ENCODE results near the gene RYR3. TPM values are rescaled to one million over a fixed set of nuclear protein-coding genes. Genes with fewer than 3 reads are reported as not detected.

The RYR3 gene
- total RNA-seq, 1 experiment from 2014 or later, result not detected

GRCh38 chr15:33476908-33477307, 166.1 kb downstream of the RYR3 start:
- CTCF ChIA-PET, result no interaction called here
- intact Hi-C loops (cut with micrococcal nuclease), result no loop called here

GRCh38 chr15:33489335-33489734, 178.6 kb downstream of the RYR3 start:
- no TSS peak for BruUV-seq (replicated peaks)
- Mint-ChIP-seq H3K4me3 (ENCODE audit: unreplicated experiment) (no peak overlapping the region), H3K27me3 (ENCODE audit: insufficient read depth, unreplicated experiment) (peaks cover 31% of the 10 kb centered on the region), H3K36me3 (ENCODE audit: insufficient read depth, unreplicated experiment) (no peaks in the 10 kb centered on the region), H3K9me3 (ENCODE audit: unreplicated experiment) (no peaks in the 10 kb centered on the region), H3K27ac (ENCODE audit: low read depth, unreplicated experiment) (no peak overlapping the region), H3K4me1 (ENCODE audit: insufficient read depth, unreplicated experiment) (no peaks in the 10 kb centered on the region)
- intact Hi-C loops (cut with micrococcal nuclease), result no loop called here
- TF ChIP-seq CTCF (IDR thresholded peaks at IDR 0.05; ENCODE audit: unreplicated experiment), result no peak
- ChIA-PET POLR2A (no interaction called here), CTCF (no interaction called here)
- no peak for DNase-seq (ENCODE audit: unreplicated experiment)

More at GRCh38 chr15:33476908-33477307, 166.1 kb downstream of the RYR3 start:
- TF ChIP-seq CTCF (IDR thresholded peaks at IDR 0.05; ENCODE audit: unreplicated experiment), result no peak
- POLR2A ChIA-PET, result no interaction called here
- no TSS peak for BruUV-seq (replicated peaks)
- H3K4me3 Mint-ChIP-seq (ENCODE audit: unreplicated experiment), result no peak overlapping the region
- no peak for DNase-seq (ENCODE audit: unreplicated experiment)
- no peak overlapping the region for H3K27ac Mint-ChIP-seq (ENCODE audit: low read depth, unreplicated experiment)
- no peaks in the 10 kb centered on the region for H3K27me3 Mint-ChIP-seq (ENCODE audit: insufficient read depth, unreplicated experiment)
- no peaks in the 10 kb centered on the region for H3K9me3 Mint-ChIP-seq (ENCODE audit: unreplicated experiment)
- no peaks in the 10 kb centered on the region for H3K4me1 Mint-ChIP-seq (ENCODE audit: insufficient read depth, unreplicated experiment)
- peaks cover 7% of the 10 kb centered on the region for H3K36me3 Mint-ChIP-seq (ENCODE audit: insufficient read depth, unreplicated experiment)

GRCh38 chr15:33490703-33491102, 179.9 kb downstream of the RYR3 start:
- intact Hi-C loops (cut with micrococcal nuclease), result no loop called here
- Mint-ChIP-seq H3K4me3 (ENCODE audit: unreplicated experiment) (no peak overlapping the region), H3K36me3 (ENCODE audit: insufficient read depth, unreplicated experiment) (no peaks in the 10 kb centered on the region), H3K27ac (ENCODE audit: low read depth, unreplicated experiment) (no peak overlapping the region), H3K4me1 (ENCODE audit: insufficient read depth, unreplicated experiment) (no peaks in the 10 kb centered on the region), H3K9me3 (ENCODE audit: unreplicated experiment) (no peaks in the 10 kb centered on the region), H3K27me3 (ENCODE audit: insufficient read depth, unreplicated experiment) (peaks cover 45% of the 10 kb centered on the region)
- TF ChIP-seq CTCF (IDR thresholded peaks at IDR 0.05; ENCODE audit: unreplicated experiment), result no peak
- ChIA-PET POLR2A (no interaction called here), CTCF (interaction anchor here (0.6 to 0.7 kb wide), 2 partner anchors 36 to 198 kb away, joined by 4 to 6 read pairs; no protein-coding TSS in a partner anchor)
- BruUV-seq (replicated peaks), result no TSS peak
- no peak for DNase-seq (ENCODE audit: unreplicated experiment)

GRCh38 chr15:33492434-33493052, 181.8 kb downstream of the RYR3 start:
- no peak overlapping the region for H3K27ac Mint-ChIP-seq (ENCODE audit: low read depth, unreplicated experiment)
- no peak overlapping the region for H3K4me3 Mint-ChIP-seq (ENCODE audit: unreplicated experiment)
- no peak for TF ChIP-seq CTCF (IDR thresholded peaks at IDR 0.05; ENCODE audit: unreplicated experiment)
- H3K27me3 Mint-ChIP-seq (ENCODE audit: insufficient read depth, unreplicated experiment), result peaks cover 63% of the 10 kb centered on the region
- intact Hi-C loops (cut with micrococcal nuclease), result no loop called here
- no peaks in the 10 kb centered on the region for H3K4me1 Mint-ChIP-seq (ENCODE audit: insufficient read depth, unreplicated experiment)
- DNase-seq (ENCODE audit: unreplicated experiment), result no peak
- ChIA-PET CTCF (interaction anchor here (0.6 to 1.1 kb wide), 2 partner anchors 252 to 358 kb away, joined by 4 read pairs; no protein-coding TSS in a partner anchor), POLR2A (no interaction called here)
- no TSS peak for BruUV-seq (replicated peaks)
- no peaks in the 10 kb centered on the region for H3K9me3 Mint-ChIP-seq (ENCODE audit: unreplicated experiment)
- H3K36me3 Mint-ChIP-seq (ENCODE audit: insufficient read depth, unreplicated experiment), result no peaks in the 10 kb centered on the region

Data from MCF 10A (cell line).